Measurements from ENCODE around the gene ACAD10. TPM values are rescaled to one million over a fixed set of nuclear protein-coding genes. Genes with fewer than 3 reads are reported as not detected.

The ACAD10 gene
- total RNA-seq, 2 donors from 2014 or later = 37.0 to 42.6 TPM

DNA sequence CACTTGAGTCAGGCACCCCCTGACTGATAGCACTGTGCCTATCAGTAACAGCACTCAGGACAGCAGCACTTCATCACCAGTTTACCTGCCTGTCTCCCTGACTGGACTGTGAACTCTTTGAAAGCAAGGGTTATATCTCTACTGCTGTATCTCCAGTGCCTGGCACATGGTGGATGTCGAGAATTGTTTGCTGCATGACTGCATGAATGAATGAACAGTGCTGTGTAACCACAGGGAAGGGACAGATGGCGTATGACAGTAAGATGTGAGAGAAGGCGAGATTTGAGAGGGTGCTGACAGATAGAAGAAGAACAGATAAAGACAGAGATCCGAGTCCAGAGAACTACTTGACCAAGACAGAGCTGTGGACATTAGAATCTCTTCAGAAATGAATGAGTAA lies 29.8 kb upstream of the ACAD10 start:
- H3K27me3 ChIP-seq = no peaks in the 10 kb centered on the region
- peaks cover 12% of the 10 kb centered on the region for H3K36me3 ChIP-seq
- intact Hi-C loops (cut with DNase I) = no loop called here
- TF ChIP-seq, protein P1, sequence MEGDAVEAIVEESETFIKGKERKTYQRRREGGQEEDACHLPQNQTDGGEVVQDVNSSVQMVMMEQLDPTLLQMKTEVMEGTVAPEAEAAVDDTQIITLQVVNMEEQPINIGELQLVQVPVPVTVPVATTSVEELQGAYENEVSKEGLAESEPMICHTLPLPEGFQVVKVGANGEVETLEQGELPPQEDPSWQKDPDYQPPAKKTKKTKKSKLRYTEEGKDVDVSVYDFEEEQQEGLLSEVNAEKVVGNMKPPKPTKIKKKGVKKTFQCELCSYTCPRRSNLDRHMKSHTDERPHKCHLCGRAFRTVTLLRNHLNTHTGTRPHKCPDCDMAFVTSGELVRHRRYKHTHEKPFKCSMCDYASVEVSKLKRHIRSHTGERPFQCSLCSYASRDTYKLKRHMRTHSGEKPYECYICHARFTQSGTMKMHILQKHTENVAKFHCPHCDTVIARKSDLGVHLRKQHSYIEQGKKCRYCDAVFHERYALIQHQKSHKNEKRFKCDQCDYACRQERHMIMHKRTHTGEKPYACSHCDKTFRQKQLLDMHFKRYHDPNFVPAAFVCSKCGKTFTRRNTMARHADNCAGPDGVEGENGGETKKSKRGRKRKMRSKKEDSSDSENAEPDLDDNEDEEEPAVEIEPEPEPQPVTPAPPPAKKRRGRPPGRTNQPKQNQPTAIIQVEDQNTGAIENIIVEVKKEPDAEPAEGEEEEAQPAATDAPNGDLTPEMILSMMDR (IDR thresholded peaks at IDR 0.05) = no peak
- H3K4me3 ChIP-seq = no peak overlapping the region
- no peak for DNase-seq
- H3K4me1 ChIP-seq = no peaks in the 10 kb centered on the region
- no peak overlapping the region for H3K27ac ChIP-seq
- H3K9ac ChIP-seq (ENCODE audit: low read depth in 2 of 2, low read length in 2 of 2) = no peak overlapping the region
- no peaks in the 10 kb centered on the region for H3K9me3 ChIP-seq

- H3K4me1 ChIP-seq = no peaks in the 10 kb centered on the region
- intact Hi-C loops (cut with DNase I) = no loop called here
- no peaks in the 10 kb centered on the region for H3K27me3 ChIP-seq
- TF ChIP-seq, protein P1 (IDR thresholded peaks at IDR 0.05) = no peak
- H3K27ac ChIP-seq = no peak overlapping the region
- no peak overlapping the region for H3K9ac ChIP-seq (ENCODE audit: low read depth in 2 of 2, low read length in 2 of 2)
- peaks cover 8% of the 10 kb centered on the region for H3K36me3 ChIP-seq
- no peak for DNase-seq
- no peak overlapping the region for H3K4me3 ChIP-seq
- H3K9me3 ChIP-seq = no peaks in the 10 kb centered on the region
Measured at GRCh38 chr12:111664499-111664898, 21.4 kb upstream of the ACAD10 start.

DNA sequence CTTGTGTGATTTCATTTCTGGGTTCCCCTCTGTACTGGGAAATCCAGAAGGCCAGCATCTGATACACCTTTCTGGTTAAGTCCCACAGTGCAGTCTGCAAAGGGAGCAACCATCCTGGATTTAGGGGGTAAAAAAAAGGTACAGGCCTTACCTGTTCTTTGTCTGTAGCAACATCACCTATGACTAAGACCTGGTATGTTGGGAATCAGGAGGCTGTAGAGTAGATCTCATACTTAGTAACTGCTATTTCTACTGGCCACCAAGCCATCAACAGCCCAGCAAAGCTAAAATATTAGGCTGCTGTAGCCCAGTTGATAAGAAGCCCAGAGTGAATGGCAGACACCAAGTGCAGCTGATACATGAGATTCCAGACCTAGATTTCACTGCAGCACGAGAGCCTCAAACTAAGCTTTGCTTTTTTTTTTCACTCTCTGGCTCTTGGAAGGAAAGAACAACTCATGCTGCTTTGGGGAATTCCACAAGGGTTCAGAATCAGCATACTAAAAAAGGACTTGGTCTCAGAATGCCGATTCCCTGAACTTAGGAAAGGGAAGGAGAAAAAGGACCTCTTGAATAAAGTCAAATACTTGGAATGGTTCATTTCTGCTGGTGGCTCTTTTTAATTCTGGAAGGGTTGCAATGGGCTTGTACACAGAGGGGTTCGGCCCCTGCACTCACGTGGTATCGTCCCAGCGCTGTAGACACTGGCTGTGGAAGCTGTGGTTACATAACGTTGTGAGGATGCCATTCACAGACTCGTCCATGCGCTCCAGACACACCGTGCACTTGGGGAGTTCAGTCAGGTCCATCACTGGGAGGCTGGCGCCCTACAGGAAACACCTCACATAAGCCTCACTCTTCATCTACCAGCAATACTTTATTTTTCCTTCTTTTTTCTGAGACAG lies 20.6 kb upstream of the ACAD10 start:
- no peaks in the 10 kb centered on the region for H3K27me3 ChIP-seq
- H3K36me3 ChIP-seq = peaks cover 6% of the 10 kb centered on the region

DNA sequence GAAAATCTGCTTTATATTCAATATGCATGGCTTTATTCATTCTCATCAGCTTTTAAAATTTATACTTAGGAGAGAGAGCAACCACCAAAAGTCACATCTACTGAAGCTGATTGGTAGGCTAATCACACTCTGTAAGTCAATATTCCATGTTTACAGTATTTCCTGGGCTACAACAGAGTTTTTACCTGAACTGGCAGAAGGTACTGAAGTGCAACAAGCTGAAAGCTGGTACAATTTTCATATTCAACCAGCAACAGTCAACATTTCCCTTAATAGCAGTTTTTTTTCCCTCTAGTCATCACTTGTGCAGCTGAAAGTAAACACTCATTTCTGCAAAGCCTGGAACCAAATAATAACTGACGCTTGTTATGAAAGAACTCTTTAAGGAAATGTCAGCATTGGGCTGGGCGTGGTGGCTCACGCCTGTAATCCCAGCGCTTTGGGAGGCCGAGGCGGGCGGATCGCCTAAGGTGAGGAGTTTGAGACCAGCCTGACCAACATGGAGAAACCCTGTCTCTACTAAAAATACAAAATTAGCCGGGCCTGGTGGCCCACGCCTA lies 13.0 kb upstream of the ACAD10 start:
- Histone ChIP-seq H3K9ac (ENCODE audit: low read depth in 2 of 2, low read length in 2 of 2) (no peak overlapping the region), H3K9me3 (no peaks in the 10 kb centered on the region), H3K27ac (no peak overlapping the region), H3K4me3 (no peak overlapping the region), H3K36me3 (peaks cover 18% of the 10 kb centered on the region), H3K4me1 (no peaks in the 10 kb centered on the region), H3K27me3 (no peaks in the 10 kb centered on the region)
- no peak for DNase-seq
- intact Hi-C loops (cut with DNase I) = no loop called here
- TF ChIP-seq, protein P1 (IDR thresholded peaks at IDR 0.05) = no peak

More for the DNA sequence above, 20.6 kb upstream of the ACAD10 start:
- no peak for DNase-seq
- intact Hi-C loops (cut with DNase I) = no loop called here
- no peak overlapping the region for H3K4me3 ChIP-seq
- H3K9me3 ChIP-seq = no peaks in the 10 kb centered on the region
- H3K27ac ChIP-seq = no peak overlapping the region
- H3K9ac ChIP-seq (ENCODE audit: low read depth in 2 of 2, low read length in 2 of 2) = no peak overlapping the region
- H3K4me1 ChIP-seq = no peaks in the 10 kb centered on the region
- TF ChIP-seq, protein P1 (IDR thresholded peaks at IDR 0.05) = no peak

DNA sequence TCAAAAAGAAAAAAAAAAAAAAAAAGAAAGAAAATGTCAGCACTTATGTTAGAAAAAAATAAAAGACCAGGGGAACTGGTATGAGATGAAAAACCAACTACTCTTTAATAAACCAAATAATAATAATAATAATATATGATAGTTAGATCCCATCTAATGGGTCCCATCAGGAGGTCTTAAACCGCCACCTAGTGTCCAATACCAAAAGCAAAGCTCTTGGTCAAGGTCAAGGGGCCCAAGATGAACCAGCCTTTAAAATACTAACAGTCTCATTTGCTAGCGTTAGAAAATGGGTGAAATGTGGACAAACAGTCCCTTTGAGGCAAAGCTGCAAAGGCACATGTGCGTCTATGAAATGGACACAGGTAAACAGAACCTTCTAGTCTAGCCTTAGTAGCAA lies 12.3 kb upstream of the ACAD10 start:
- H3K36me3 ChIP-seq = peaks cover 19% of the 10 kb centered on the region
- H3K4me3 ChIP-seq = no peak overlapping the region
- no peak overlapping the region for H3K9ac ChIP-seq (ENCODE audit: low read depth in 2 of 2, low read length in 2 of 2)
- no peaks in the 10 kb centered on the region for H3K4me1 ChIP-seq
- DNase-seq = no peak
- TF ChIP-seq, protein P1 (IDR thresholded peaks at IDR 0.05) = peak; percentile 22
- no peaks in the 10 kb centered on the region for H3K9me3 ChIP-seq
- no peaks in the 10 kb centered on the region for H3K27me3 ChIP-seq
- H3K27ac ChIP-seq = no peak overlapping the region
- intact Hi-C loops (cut with DNase I) = no loop called here
